Kidney (tissue), 14 donors: ENCODE measurements around the gene RASGRF2. TPM values are rescaled to one million over a fixed set of nuclear protein-coding genes. Genes with fewer than 3 reads are reported as not detected.

Source experiments
- DNase-seq, 5 donors: peaks; one replicate each; pipeline ENCODE4 v3.0.0-alpha.2; 2013 to 2020
- FAIRE-seq: peaks from 2 replicates; lab custom pipeline; 2012; peaks lifted over from hg19 to GRCh38; lab: Jason Lieb, UNC
- H3K27ac ChIP-seq, 2 donors: one replicate each; pipeline ENCODE4 v1.7.0; 2013; ENCODE audit warnings: low read depth in 2 of 2, low read length in 2 of 2, inconsistent platforms in 1 of 2
- H3K27me3 ChIP-seq: one replicate; pipeline ENCODE4 v1.7.1; 2013; ENCODE audit warnings: low read length, inconsistent platforms; ENCODE audit not compliant: control insufficient read depth, insufficient read depth
- H3K36me3 ChIP-seq, 3 donors: one replicate each; pipeline versions ENCODE4 v1.7.0 to v1.7.1; 2013; ENCODE audit warnings: low read length in 3 of 3, control low read depth in 1 of 3, inconsistent platforms in 1 of 3; ENCODE audit not compliant: insufficient read depth in 3 of 3, control insufficient read depth in 2 of 3
- H3K4me1 ChIP-seq, 3 donors: one replicate each; pipeline versions ENCODE4 v1.7.0 to v1.7.1; 2013; ENCODE audit warnings: low read length in 3 of 3, inconsistent platforms in 1 of 3, low read depth in 1 of 3; ENCODE audit not compliant: control insufficient read depth in 2 of 3, insufficient read depth in 2 of 3
- H3K4me3 ChIP-seq, 3 donors: one replicate each; pipeline versions ENCODE4 v1.7.0 to v1.8.1; 2013; ENCODE audit warnings: low read length in 3 of 3, control low read depth in 1 of 3, inconsistent platforms in 1 of 3
- H3K9ac ChIP-seq, 3 donors: one replicate each; pipeline versions ENCODE4 v1.7.0 to v1.7.1; 2013; ENCODE audit warnings: low read length in 3 of 3, control low read depth in 1 of 3, inconsistent platforms in 1 of 3
- H3K9me3 ChIP-seq, 3 donors: one replicate each; pipeline versions ENCODE4 v1.7.0 to v1.7.1; 2013; ENCODE audit warnings: low read length in 3 of 3, control low read depth in 1 of 3, inconsistent platforms in 1 of 3; ENCODE audit not compliant: control insufficient read depth in 2 of 3, insufficient read depth in 1 of 3
- CTCF ChIP-seq: IDR thresholded peaks from 3 replicates; pipeline ENCODE4 v1.5.1; 2012; ENCODE audit warnings: mild to moderate bottlenecking, moderate library complexity, borderline replicate concordance; ENCODE audit not compliant: insufficient read depth; ENCODE audit errors: extremely low read depth
- intact Hi-C: fragments of 100-400 bp; cut with DNase I; formaldehyde crosslinking; loops from one replicate; pipeline ENCODE4 v1.11.1; 2022
- polyA plus RNA-seq: library from polyadenylated mRNA; stranded (reverse); fragments of 350-450 nt; fragmentation: Illumina TruSeq; extraction: RNeasy Lipid Tissue Mini Kit (QIAGEN cat#74804); gene quantifications from one replicate; pipeline ENCODE4 v1.2.3, GENCODE V29; 2014; ENCODE audit warnings: low read depth, low replicate concordance; ENCODE audit not compliant: insufficient read depth
- total RNA-seq: library from RNA; stranded (reverse); fragmentation: NEBNext Ultra II Directional; extraction: Animal tissue kit (Norgen Biotek cat#: 25700); gene quantifications from one replicate; pipeline ENCODE4 v1.2.1, GENCODE V29; 2021
- donor health status: control.
- donor health status: control.
- donor health status: control.
- donor health status: control.
- donor health status: control.
- donor health status: DM: yes; HTN: yes; CAD: no.
- donor health status: Normal renal cell carcinoma (clear cell type).

The RASGRF2 gene
- total and polyA plus RNA-seq, 2 donors from 2014 or later, result 4.9 to 14.7 TPM

GRCh38 chr5:81166430-81166829, 206.3 kb downstream of the RASGRF2 start:
- TF ChIP-seq CTCF, result no peak
- Histone ChIP-seq H3K27ac (no peak overlapping the region), H3K4me1 (peaks cover 0 to 2% (median 0%) of the 10 kb centered on the region in 3 donors), H3K4me3 (no peak overlapping the region), H3K9ac (no peak overlapping the region), H3K36me3 (peaks cover 0 to 4% (median 0%) of the 10 kb centered on the region in 3 donors), H3K9me3 (no peaks in the 10 kb centered on the region), H3K27me3 (no peaks in the 10 kb centered on the region)
- no peak for FAIRE-seq
- intact Hi-C loops, result no loop called here
- DNase-seq, result peak in 4 of 5 donors; percentile 36 to 55 (median 48)

- no peak for TF ChIP-seq CTCF
- no peak for DNase-seq
- Histone ChIP-seq H3K4me1 (peaks cover 0 to 2% (median 0%) of the 10 kb centered on the region in 3 donors), H3K9me3 (no peaks in the 10 kb centered on the region), H3K36me3 (peaks cover 0 to 4% (median 0%) of the 10 kb centered on the region in 3 donors), H3K9ac (no peak overlapping the region), H3K4me3 (no peak overlapping the region), H3K27ac (no peak overlapping the region), H3K27me3 (no peaks in the 10 kb centered on the region)
- intact Hi-C loops, result no loop called here
- FAIRE-seq, result no peak
These were observed 206.9 kb downstream of the RASGRF2 start for GRCh38 chr5:81167078-81167477.

GRCh38 chr5:81167544-81167943, 207.4 kb downstream of the RASGRF2 start:
- intact Hi-C loops, result no loop called here
- H3K9me3 ChIP-seq, result no peaks in the 10 kb centered on the region
- FAIRE-seq, result no peak

More at GRCh38 chr5:81167544-81167943, 207.4 kb downstream of the RASGRF2 start:
- Histone ChIP-seq H3K4me3 (no peak overlapping the region), H3K27me3 (no peaks in the 10 kb centered on the region), H3K27ac (no peak overlapping the region), H3K4me1 (peaks cover 0 to 2% (median 0%) of the 10 kb centered on the region in 3 donors), H3K9ac (no peak overlapping the region), H3K36me3 (peaks cover 0 to 4% (median 0%) of the 10 kb centered on the region in 3 donors)
- TF ChIP-seq CTCF, result no peak
- DNase-seq, result peak in 4 of 5 donors; percentile 16 to 47 (median 36)
